GM23338 (cell line): Measurements from ENCODE around the gene KCNJ3.

Experiments used
- CREB1 ChIP-seq: fragments of 250-450 bp; sonication (Bioruptor Pico); IDR thresholded peaks from 2 replicates; pipeline ENCODE4 v1.5.0; 2020; ENCODE audit warnings: low read depth, mild to moderate bottlenecking, moderate library complexity
- CTCF ChIP-seq, 2 experiments: fragments of 200-600 bp in 1 of 2; sonication (generic) in 1 of 2; conservative IDR thresholded peaks; 2 replicates each; pipeline versions ENCODE4 v1.5.1 to v1.6.1; 2016 to 2017; ENCODE audit warnings: antibody characterized with exemption in 2 of 2, low read depth in 2 of 2, mild to moderate bottlenecking in 2 of 2, moderate library complexity in 1 of 2
- EZH2 ChIP-seq: fragments of 200-600 bp; sonication (generic); IDR thresholded peaks from one replicate; pipeline ENCODE4 v1.8.0; 2017; ENCODE audit warnings: antibody characterized with exemption, mild to moderate bottlenecking, low read depth; ENCODE audit not compliant: unreplicated experiment
- NANOG ChIP-seq: IDR thresholded peaks from 2 replicates; pipeline ENCODE4 v1.6.1; 2016; ENCODE audit warnings: antibody characterized with exemption, borderline replicate concordance
- POLR2AphosphoS5 ChIP-seq: IDR thresholded peaks from 2 replicates; pipeline ENCODE4 v1.6.1; 2016; ENCODE audit warnings: antibody characterized with exemption, low read depth

- no peak for TF ChIP-seq POLR2AphosphoS5
- TF ChIP-seq NANOG, result no peak
- peak in 1 of 2 experiments; percentile 42; a peak in 2 of 4 replicates for TF ChIP-seq CTCF (conservative IDR thresholded peaks at IDR 0.05; ENCODE audit: low read depth in 2 of 2)
- no peak for TF ChIP-seq EZH2
- no peak for TF ChIP-seq CREB1 (CRISPR knock-in tag)
Measured at GRCh38 chr2:154694881-154695280, 3.6 kb upstream of the KCNJ3 start.
